Peyer's patch (tissue), 4 donors: ENCODE measurements around the gene DDX39B.

Experiments used
- POLR2A ChIP-seq, 2 donors: fragments of 450-650 bp; IDR thresholded peaks; one replicate each; pipeline ENCODE4 v1.5.1; 2017; ENCODE audit warnings: antibody characterized with exemption in 2 of 2, mild to moderate bottlenecking in 2 of 2, moderate library complexity in 2 of 2
- TF ChIP-seq, protein P1 (sequence below), 6 experiments: fragments of 450-650 bp in 4 of 6; fragments of 200-600 bp in 2 of 6; sonication (generic) in 1 of 6; IDR thresholded peaks; one replicate each; pipeline ENCODE4 v1.5.1; 2017 to 2019; ENCODE audit warnings: antibody characterized with exemption in 6 of 6, mild to moderate bottlenecking in 3 of 6, moderate library complexity in 1 of 6

DNA sequence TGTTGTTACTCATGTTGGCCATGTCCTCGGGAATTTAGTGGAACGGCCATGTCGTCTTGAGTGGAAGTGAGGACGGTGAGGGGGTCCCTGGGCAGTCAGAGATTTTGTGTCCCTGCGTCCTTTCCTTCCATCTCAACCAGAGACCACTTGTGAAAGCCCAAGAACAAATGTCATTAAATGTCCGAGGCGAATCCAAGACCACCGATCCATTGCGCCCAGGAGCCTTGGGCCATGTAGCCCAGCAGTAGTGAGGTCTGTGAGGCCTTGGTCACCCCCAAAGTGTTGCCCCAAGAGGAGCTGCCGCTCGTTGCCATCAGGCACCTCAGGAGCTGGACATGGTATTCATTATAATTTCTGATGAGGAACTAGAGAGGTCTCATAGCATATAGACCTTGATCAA is 61.2 kb downstream of the DDX39B start:
- TF ChIP-seq, protein P1, sequence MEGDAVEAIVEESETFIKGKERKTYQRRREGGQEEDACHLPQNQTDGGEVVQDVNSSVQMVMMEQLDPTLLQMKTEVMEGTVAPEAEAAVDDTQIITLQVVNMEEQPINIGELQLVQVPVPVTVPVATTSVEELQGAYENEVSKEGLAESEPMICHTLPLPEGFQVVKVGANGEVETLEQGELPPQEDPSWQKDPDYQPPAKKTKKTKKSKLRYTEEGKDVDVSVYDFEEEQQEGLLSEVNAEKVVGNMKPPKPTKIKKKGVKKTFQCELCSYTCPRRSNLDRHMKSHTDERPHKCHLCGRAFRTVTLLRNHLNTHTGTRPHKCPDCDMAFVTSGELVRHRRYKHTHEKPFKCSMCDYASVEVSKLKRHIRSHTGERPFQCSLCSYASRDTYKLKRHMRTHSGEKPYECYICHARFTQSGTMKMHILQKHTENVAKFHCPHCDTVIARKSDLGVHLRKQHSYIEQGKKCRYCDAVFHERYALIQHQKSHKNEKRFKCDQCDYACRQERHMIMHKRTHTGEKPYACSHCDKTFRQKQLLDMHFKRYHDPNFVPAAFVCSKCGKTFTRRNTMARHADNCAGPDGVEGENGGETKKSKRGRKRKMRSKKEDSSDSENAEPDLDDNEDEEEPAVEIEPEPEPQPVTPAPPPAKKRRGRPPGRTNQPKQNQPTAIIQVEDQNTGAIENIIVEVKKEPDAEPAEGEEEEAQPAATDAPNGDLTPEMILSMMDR (IDR thresholded peaks at IDR 0.05), result no peak
- TF ChIP-seq POLR2A (IDR thresholded peaks at IDR 0.05), result no peak
